H9 (cell line): Measurements from ENCODE around the gene RAI2. TPM values are rescaled to one million over a fixed set of nuclear protein-coding genes. Genes with fewer than 3 reads are reported as not detected.

Experiments
- DNase-seq: peaks from one replicate; pipeline ENCODE4 v3.0.0-alpha.2; 2017
- H2AFZ ChIP-seq: one replicate; pipeline ENCODE4 v1.6.1; 2013; ENCODE audit warnings: mild to moderate bottlenecking, low read length, control low read depth, moderate library complexity
- H2AK5ac ChIP-seq: 2 replicates; pipeline ENCODE4 v1.6.1; 2013; ENCODE audit warnings: low read length, control low read depth, mixed read lengths; ENCODE audit not compliant: insufficient read length
- H2BK120ac ChIP-seq: one replicate; pipeline ENCODE4 v1.6.1; 2013; ENCODE audit warnings: low read depth, mild to moderate bottlenecking, low read length, control low read depth, inconsistent platforms; ENCODE audit not compliant: poor library complexity, severe bottlenecking
- H2BK12ac ChIP-seq: 2 replicates; pipeline ENCODE4 v1.6.1; 2013; ENCODE audit warnings: low read length, control low read depth, mixed read lengths, low read depth; ENCODE audit not compliant: insufficient read length
- H2BK15ac ChIP-seq: 2 replicates; pipeline ENCODE4 v1.6.1; 2013; ENCODE audit warnings: low read depth, low read length, control low read depth
- H2BK20ac ChIP-seq: one replicate; pipeline ENCODE4 v1.6.1; 2013; ENCODE audit warnings: low read depth, mild to moderate bottlenecking, low read length, control low read depth, inconsistent platforms; ENCODE audit not compliant: poor library complexity, severe bottlenecking
- H2BK5ac ChIP-seq: 2 replicates; pipeline ENCODE4 v1.6.1; 2013; ENCODE audit warnings: low read length, control low read depth, mixed read lengths; ENCODE audit not compliant: insufficient read length
- H3K14ac ChIP-seq: 2 replicates; pipeline ENCODE4 v1.6.1; 2013; ENCODE audit warnings: low read length, control low read depth; ENCODE audit not compliant: insufficient read depth
- H3K18ac ChIP-seq: 2 replicates; pipeline ENCODE4 v1.6.1; 2013; ENCODE audit warnings: low read depth, mild to moderate bottlenecking, mixed read lengths, low read length, control low read depth; ENCODE audit not compliant: insufficient read length
- H3K23ac ChIP-seq: 2 replicates; pipeline ENCODE4 v1.6.1; 2013; ENCODE audit warnings: low read length, control low read depth, mixed read lengths, low read depth; ENCODE audit not compliant: insufficient read length
- H3K23me2 ChIP-seq: 2 replicates; pipeline ENCODE4 v1.6.1; 2013; ENCODE audit warnings: low read depth, mild to moderate bottlenecking, mixed read lengths, low read length, control low read depth; ENCODE audit not compliant: insufficient read length, poor library complexity, severe bottlenecking
- H3K27ac ChIP-seq: 2 replicates; pipeline ENCODE4 v1.5.1; 2013; ENCODE audit warnings: low read length, control low read depth, mixed read lengths, low read depth; ENCODE audit not compliant: insufficient read length
- H3K27me3 ChIP-seq: 2 replicates; pipeline ENCODE4 v1.6.1; 2013; ENCODE audit warnings: low read length, control low read depth, inconsistent platforms; ENCODE audit not compliant: insufficient read depth
- H3K4ac ChIP-seq: 2 replicates; pipeline ENCODE4 v1.6.1; 2013; ENCODE audit warnings: low read depth, mild to moderate bottlenecking, control low read depth, inconsistent platforms, low read length, moderate library complexity
- H3K4me1 ChIP-seq: 2 replicates; pipeline ENCODE4 v1.6.1; 2013; ENCODE audit warnings: low read length, control low read depth, inconsistent platforms; ENCODE audit not compliant: insufficient read depth
- H3K4me2 ChIP-seq: 2 replicates; pipeline ENCODE4 v1.6.1; 2013; ENCODE audit warnings: low read length, control low read depth, mixed read lengths; ENCODE audit not compliant: insufficient read length, insufficient read depth
- H3K56ac ChIP-seq: 2 replicates; pipeline ENCODE4 v1.6.1; 2013; ENCODE audit warnings: low read depth, mild to moderate bottlenecking, mixed read lengths, low read length, control low read depth; ENCODE audit not compliant: insufficient read length
- H3K79me1 ChIP-seq: 2 replicates; pipeline ENCODE4 v1.6.1; 2013; ENCODE audit warnings: low read depth, mild to moderate bottlenecking, moderate library complexity, low read length, control low read depth, inconsistent platforms; ENCODE audit not compliant: insufficient read depth, poor library complexity, severe bottlenecking
- H3K79me2 ChIP-seq: 2 replicates; pipeline ENCODE4 v1.6.1; 2013; ENCODE audit warnings: low read length, control low read depth, inconsistent platforms; ENCODE audit not compliant: insufficient read depth
- H3K9ac ChIP-seq: 2 replicates; pipeline ENCODE4 v1.6.1; 2013; ENCODE audit warnings: low read length, control low read depth, mixed read lengths; ENCODE audit not compliant: insufficient read length; ENCODE audit errors: extremely low read depth
- H3K9me3 ChIP-seq: one replicate; pipeline ENCODE4 v1.6.1; 2013; ENCODE audit warnings: low read depth, low read length, inconsistent platforms; ENCODE audit not compliant: control insufficient read depth
- H3T11ph ChIP-seq: one replicate; pipeline ENCODE4 v1.6.1; 2013; ENCODE audit warnings: mild to moderate bottlenecking, low read length, control low read depth, inconsistent platforms
- H4K20me1 ChIP-seq: one replicate; pipeline ENCODE4 v1.6.1; 2013; ENCODE audit not compliant: control insufficient read depth, insufficient read length, insufficient read depth
- H4K5ac ChIP-seq: 2 replicates; pipeline ENCODE4 v1.6.1; 2013; ENCODE audit warnings: low read depth, mild to moderate bottlenecking, mixed read lengths, low read length, control low read depth; ENCODE audit not compliant: insufficient read length
- H4K8ac ChIP-seq: replicated peaks from 2 replicates; pipeline ENCODE4 v1.6.1; 2013; ENCODE audit warnings: low read length, control low read depth, mixed read lengths, low read depth; ENCODE audit not compliant: insufficient read length
- H4K91ac ChIP-seq: 2 replicates; pipeline ENCODE4 v1.6.1; 2013; ENCODE audit warnings: low read depth, mild to moderate bottlenecking, moderate library complexity, mixed read lengths, low read length, control low read depth; ENCODE audit not compliant: insufficient read length
- H3K27ac Mint-ChIP-seq, 3 experiments: 2 replicates in 2 of 3; 3 replicates in 1 of 3; pipeline ENCODE4 v1.8.0; 2020 to 2021; ENCODE audit warnings: mixed read lengths in 3 of 3, mild to moderate bottlenecking in 1 of 3, moderate library complexity in 1 of 3
- H3K27me3 Mint-ChIP-seq: 2 replicates; pipeline ENCODE4 v1.8.0; 2021; ENCODE audit warnings: low read depth, mild to moderate bottlenecking, moderate library complexity, mixed read lengths
- H3K36me3 Mint-ChIP-seq, 3 experiments: 2 replicates in 2 of 3; 3 replicates in 1 of 3; pipeline ENCODE4 v1.8.0; 2020 to 2021; ENCODE audit warnings: low read depth in 3 of 3, mixed read lengths in 3 of 3; ENCODE audit not compliant: insufficient read depth in 1 of 3
- H3K4me1 Mint-ChIP-seq, 2 experiments: 2 replicates each; pipeline ENCODE4 v1.8.0; 2020; ENCODE audit warnings: mixed read lengths in 2 of 2
- H3K4me3 Mint-ChIP-seq, 2 experiments: 2 replicates in 1 of 2; 3 replicates in 1 of 2; pipeline ENCODE4 v1.8.0; 2020 to 2021; ENCODE audit warnings: mild to moderate bottlenecking in 2 of 2, mixed read lengths in 2 of 2, moderate library complexity in 1 of 2
- H3K9me3 Mint-ChIP-seq, 2 experiments: 2 replicates in 1 of 2; 3 replicates in 1 of 2; pipeline ENCODE4 v1.8.0; 2020; ENCODE audit warnings: mild to moderate bottlenecking in 2 of 2, mixed read lengths in 2 of 2, moderate library complexity in 1 of 2
- CTCF ChIP-seq: fragments of 200-600 bp; sonication (generic); conservative IDR thresholded peaks from 3 replicates; pipeline ENCODE4 v1.8.0; 2021; ENCODE audit warnings: antibody characterized with exemption, mild to moderate bottlenecking
- WGBS: extraction: QIAGEN DNeasy Blood & Tissue Kit; methylation state at CpG from one replicate; pipeline ENCODE4 v1.1.7; 2013; ENCODE audit warnings: missing lambda C conversion rate, low lambda C conversion rate, mixed read lengths; ENCODE audit not compliant: insufficient read length; ENCODE audit errors: extremely low coverage; 5-methylcytosine and 5-hydroxymethylcytosine counted together
- total RNA-seq: library from RNA; stranded (reverse); gene quantifications from 2 replicates; pipeline ENCODE4 v1.2.1, GENCODE V29; 2021

Gene RAI2
- total RNA-seq, 1 experiment from 2014 or later = 0.72 TPM

GRCh38 chrX:17813277-17813676, 47.8 kb downstream of the RAI2 start:
- Histone ChIP-seq H3K4me1 (no peaks in the 10 kb centered on the region), H2BK120ac (no peak overlapping the region), H4K8ac (no peak overlapping the region), H3K23me2 (no peaks in the 10 kb centered on the region), H3T11ph (no peak overlapping the region), H3K27me3 (no peaks in the 10 kb centered on the region), H3K23ac (no peak overlapping the region), H3K18ac (no peak overlapping the region), H3K14ac (no peak overlapping the region), H3K56ac (no peak overlapping the region), H2AK5ac (no peak overlapping the region), H2AFZ (no peak overlapping the region), H3K9me3 (peaks cover 3% of the 10 kb centered on the region), H3K4ac (no peak overlapping the region), H2BK12ac (no peak overlapping the region), H4K91ac (no peak overlapping the region), H2BK15ac (no peak overlapping the region), H4K5ac (no peak overlapping the region), H3K4me2 (no peak overlapping the region), H3K79me1 (no peaks in the 10 kb centered on the region), H4K20me1 (no peaks in the 10 kb centered on the region), H2BK20ac (no peak overlapping the region), H2BK5ac (no peak overlapping the region), H3K27ac (no peak overlapping the region), H3K9ac (no peak overlapping the region), H3K79me2 (no peaks in the 10 kb centered on the region)
- DNase-seq = no peak
- no peaks in the 10 kb centered on the region; a peak in 1 of 7 replicates for H3K36me3 Mint-ChIP-seq
- WGBS = no CpG with 5 or more reads among the region's 3 CpGs
- peaks cover 39 to 57% of the 10 kb centered on the region in 2 experiments for H3K9me3 Mint-ChIP-seq
- no peak overlapping the region for H3K4me3 Mint-ChIP-seq
- H3K27ac Mint-ChIP-seq = no peak overlapping the region
- H3K4me1 Mint-ChIP-seq = peaks cover 4 to 5% of the 10 kb centered on the region in 2 experiments; a peak in 1 of 4 replicates
- H3K27me3 Mint-ChIP-seq = peaks cover 6% of the 10 kb centered on the region
- no peak for TF ChIP-seq CTCF
